Measurements from ENCODE around the gene TUBAL3. TPM values are rescaled to one million over a fixed set of nuclear protein-coding genes. Genes with fewer than 3 reads are reported as not detected.

Gene TUBAL3
- total RNA-seq (0.09 TPM), polyA plus RNA-seq (ENCODE audit: insufficient read depth in 1 of 8, insufficient read length in 8 of 8, low replicate concordance in 1 of 8) (under 1 TPM in 7 of 8 donors, not detected in 1; 0.08 to 0.82 (median 0.22) TPM)
- long read RNA-seq, donor 1, result 0 reads
- long read RNA-seq, donor 2, result 0 reads
- long read RNA-seq, donor 3, result 0 reads
- long read RNA-seq, donor 4, result 0 reads
- long read RNA-seq, donor 5, result 0 reads
- long read RNA-seq, donor 6, result 0 reads
- long read RNA-seq, donor 7, result 0 reads
- long read RNA-seq, donor 8, result 0 reads
- long read RNA-seq, donor 9, result 0 reads
- long read RNA-seq, donor 10, result 0 reads
- long read RNA-seq, donor 11, result 0 reads

GRCh38 chr10:5404208-5405041 lies at the start of gene TUBAL3:
Gene TUBAL3, minus strand, starts transcription at chr10:5404828. Its CDS starts 36 bp downstream, at chr10:5404792.
- Histone ChIP-seq H3K27ac (ENCODE audit: low read length) (no peak within 1 kb of the TSS), H3K27me3 (ENCODE audit: control insufficient read depth, insufficient read depth, low read length) (no peaks in the 10 kb centered on the region), H3K36me3 (ENCODE audit: control insufficient read depth, insufficient read depth, low read length) (no peaks in the 10 kb centered on the region), H3K4me1 (ENCODE audit: control insufficient read depth, insufficient read depth, low read length) (no peaks in the 10 kb centered on the region), H3K4me3 (ENCODE audit: low read length) (no peak within 1 kb of the TSS), H3K9me3 (replicated peaks; ENCODE audit: control insufficient read depth, low read depth, low read length) (no peaks in the 10 kb centered on the region)
- no CpG with 5 or more reads among the region's 8 CpGs for WGBS (ENCODE audit: insufficient coverage)
- peak; percentile 9 for DNase-seq

DNA sequence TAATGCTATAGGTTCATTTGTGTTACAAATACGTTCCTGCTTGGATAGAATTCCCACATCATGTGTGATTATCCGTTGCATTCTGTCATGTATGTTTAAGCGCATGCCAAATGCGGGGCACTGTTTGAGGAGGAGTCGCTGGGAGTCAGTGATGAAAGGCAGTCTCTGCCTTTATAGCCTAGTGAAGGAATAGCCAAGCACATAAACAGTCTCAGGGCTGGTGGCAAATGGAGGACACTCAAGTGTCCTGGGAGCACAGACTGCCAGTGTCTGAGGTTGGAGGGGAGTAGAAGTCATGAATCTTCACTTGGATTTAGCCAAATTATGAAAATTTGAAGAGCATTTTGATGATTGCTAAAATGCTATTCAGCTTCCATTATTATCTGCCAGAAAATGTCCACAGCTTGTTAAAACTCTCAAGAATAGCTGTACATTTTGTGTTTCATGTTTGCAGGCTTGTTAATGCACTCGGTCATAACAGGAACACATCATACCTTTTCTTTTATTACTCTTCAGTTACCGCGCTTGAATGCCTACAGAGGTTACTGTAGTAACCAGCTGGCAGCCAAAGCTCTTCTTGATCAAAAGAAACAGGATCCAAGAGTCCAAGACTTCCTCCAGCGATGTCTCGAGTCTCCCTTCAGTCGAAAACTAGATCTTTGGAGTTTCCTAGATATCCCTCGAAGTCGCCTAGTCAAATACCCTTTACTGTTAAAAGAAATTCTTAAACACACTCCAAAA lies 49.3 kb upstream of the TUBAL3 start:
- H3K36me3 ChIP-seq (ENCODE audit: control insufficient read depth, insufficient read depth, low read length), result peaks cover 37% of the 10 kb centered on the region
- DNase-seq, result no peak
- no peaks in the 10 kb centered on the region for H3K27me3 ChIP-seq (ENCODE audit: control insufficient read depth, insufficient read depth, low read length)
- no peak overlapping the region for H3K4me3 ChIP-seq (ENCODE audit: low read length)
- H3K27ac ChIP-seq (ENCODE audit: low read length), result no peak overlapping the region
- H3K4me1 ChIP-seq (ENCODE audit: control insufficient read depth, insufficient read depth, low read length), result peaks cover 2% of the 10 kb centered on the region
- no peaks in the 10 kb centered on the region for H3K9me3 ChIP-seq (replicated peaks; ENCODE audit: control insufficient read depth, low read depth, low read length)
- WGBS (ENCODE audit: insufficient coverage), result 78% methylated on average over 6 of the region's 13 CpGs

- WGBS (ENCODE audit: insufficient coverage), result 53% methylated on average over 2 of the region's 4 CpGs
- H3K27ac ChIP-seq (ENCODE audit: low read length), result no peak overlapping the region
- H3K27me3 ChIP-seq (ENCODE audit: control insufficient read depth, insufficient read depth, low read length), result no peaks in the 10 kb centered on the region
- no peaks in the 10 kb centered on the region for H3K9me3 ChIP-seq (replicated peaks; ENCODE audit: control insufficient read depth, low read depth, low read length)
- no peak overlapping the region for H3K4me3 ChIP-seq (ENCODE audit: low read length)
- H3K4me1 ChIP-seq (ENCODE audit: control insufficient read depth, insufficient read depth, low read length), result peaks cover 2% of the 10 kb centered on the region
- H3K36me3 ChIP-seq (ENCODE audit: control insufficient read depth, insufficient read depth, low read length), result peaks cover 26% of the 10 kb centered on the region
- DNase-seq, result no peak
Measured at GRCh38 chr10:5450605-5451384, 46.2 kb upstream of the TUBAL3 start.

- Histone ChIP-seq H3K4me1 (ENCODE audit: control insufficient read depth, insufficient read depth, low read length) (peaks cover 2% of the 10 kb centered on the region), H3K4me3 (ENCODE audit: low read length) (peak overlapping the region; percentile 53), H3K36me3 (ENCODE audit: control insufficient read depth, insufficient read depth, low read length) (peaks cover 24% of the 10 kb centered on the region), H3K27ac (ENCODE audit: low read length) (peak overlapping the region; percentile 82), H3K27me3 (ENCODE audit: control insufficient read depth, insufficient read depth, low read length) (no peaks in the 10 kb centered on the region), H3K9me3 (replicated peaks; ENCODE audit: control insufficient read depth, low read depth, low read length) (no peaks in the 10 kb centered on the region)
- 20% methylated on average over 2 of the region's 8 CpGs for WGBS (ENCODE audit: insufficient coverage)
- peak; percentile 93 for DNase-seq
Measured at GRCh38 chr10:5449823-5450222, 45.2 kb upstream of the TUBAL3 start.

GRCh38 chr10:5449227-5449626 lies 44.6 kb upstream of the TUBAL3 start:
- Histone ChIP-seq H3K4me3 (ENCODE audit: low read length) (peak overlapping the region; percentile 53), H3K9me3 (replicated peaks; ENCODE audit: control insufficient read depth, low read depth, low read length) (no peaks in the 10 kb centered on the region), H3K27ac (ENCODE audit: low read length) (peak overlapping the region; percentile 82), H3K4me1 (ENCODE audit: control insufficient read depth, insufficient read depth, low read length) (peaks cover 2% of the 10 kb centered on the region), H3K27me3 (ENCODE audit: control insufficient read depth, insufficient read depth, low read length) (no peaks in the 10 kb centered on the region), H3K36me3 (ENCODE audit: control insufficient read depth, insufficient read depth, low read length) (peaks cover 18% of the 10 kb centered on the region)
- DNase-seq, result peak; percentile 40
- WGBS (ENCODE audit: insufficient coverage), result no CpG with 5 or more reads among the region's 2 CpGs

DNA sequence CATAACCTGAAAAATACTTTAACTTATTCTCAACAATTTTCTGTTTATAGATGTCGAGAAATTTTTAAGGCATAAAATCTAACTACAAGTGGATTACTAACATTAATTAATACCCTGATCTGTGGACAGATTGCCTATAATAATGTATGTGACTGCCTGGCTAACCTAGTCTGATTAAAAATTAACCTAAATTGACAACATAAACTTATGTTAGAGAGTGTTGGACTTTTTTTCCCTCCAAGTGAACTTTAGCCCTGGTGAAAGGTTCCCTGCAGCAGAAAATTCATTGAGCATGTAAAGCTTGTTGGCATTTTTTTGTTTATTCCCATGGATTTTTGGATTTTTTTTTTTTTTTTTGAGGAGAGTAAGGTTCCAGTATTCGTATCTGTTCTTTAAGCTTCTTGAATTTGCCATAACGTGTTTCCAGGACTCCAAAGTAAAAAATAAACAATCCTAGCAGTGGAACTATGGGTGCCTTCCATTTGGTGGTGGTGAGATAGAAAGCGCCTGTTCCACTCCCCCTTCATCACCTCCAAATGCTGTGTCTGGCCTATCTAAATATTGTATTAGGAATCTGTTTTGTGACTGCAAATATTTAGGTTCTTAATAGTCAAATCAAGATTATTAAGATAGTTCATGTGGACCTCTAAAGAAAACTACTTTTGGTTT lies 43.8 kb upstream of the TUBAL3 start:
- H3K27ac ChIP-seq (ENCODE audit: low read length), result peak overlapping the region; percentile 82
- peaks cover 2% of the 10 kb centered on the region for H3K4me1 ChIP-seq (ENCODE audit: control insufficient read depth, insufficient read depth, low read length)
- peak overlapping the region; percentile 53 for H3K4me3 ChIP-seq (ENCODE audit: low read length)
- H3K36me3 ChIP-seq (ENCODE audit: control insufficient read depth, insufficient read depth, low read length), result peaks cover 11% of the 10 kb centered on the region
- no peaks in the 10 kb centered on the region for H3K27me3 ChIP-seq (ENCODE audit: control insufficient read depth, insufficient read depth, low read length)
- DNase-seq, result peak; percentile 34
- H3K9me3 ChIP-seq (replicated peaks; ENCODE audit: control insufficient read depth, low read depth, low read length), result no peaks in the 10 kb centered on the region
- WGBS (ENCODE audit: insufficient coverage), result no CpG with 5 or more reads among the region's 4 CpGs

- no peaks in the 10 kb centered on the region for H3K9me3 ChIP-seq (replicated peaks; ENCODE audit: control insufficient read depth, low read depth, low read length)
- H3K4me3 ChIP-seq (ENCODE audit: low read length), result peak overlapping the region; percentile 53
- no peaks in the 10 kb centered on the region for H3K27me3 ChIP-seq (ENCODE audit: control insufficient read depth, insufficient read depth, low read length)
- peaks cover 5% of the 10 kb centered on the region for H3K36me3 ChIP-seq (ENCODE audit: control insufficient read depth, insufficient read depth, low read length)
- H3K4me1 ChIP-seq (ENCODE audit: control insufficient read depth, insufficient read depth, low read length), result peaks cover 2% of the 10 kb centered on the region
- DNase-seq, result peak; percentile 63
- WGBS (ENCODE audit: insufficient coverage), result no CpG with 5 or more reads among the region's 5 CpGs
- H3K27ac ChIP-seq (ENCODE audit: low read length), result peak overlapping the region; percentile 82
Measured at GRCh38 chr10:5447611-5448071, 43.0 kb upstream of the TUBAL3 start.

DNA sequence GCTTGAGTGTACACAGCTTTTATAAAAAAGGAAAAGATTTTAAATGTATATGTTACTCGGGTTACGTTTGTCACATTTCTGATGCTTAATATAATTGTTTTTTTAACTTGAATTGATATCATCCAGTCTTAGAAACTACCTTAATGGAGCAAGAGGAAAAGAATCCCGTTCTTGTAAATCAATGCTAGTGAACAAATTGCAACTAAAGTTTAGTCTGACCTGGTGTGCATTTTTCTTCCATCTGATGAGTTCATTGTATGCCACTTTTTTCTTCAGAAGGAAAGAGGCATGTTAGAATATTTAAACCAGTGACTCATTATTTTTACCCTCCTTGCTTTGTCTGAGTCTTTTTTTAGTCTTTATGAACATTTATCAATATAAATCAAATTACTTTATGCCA lies 42.4 kb upstream of the TUBAL3 start:
- H3K4me1 ChIP-seq (ENCODE audit: control insufficient read depth, insufficient read depth, low read length), result peaks cover 2% of the 10 kb centered on the region
- WGBS (ENCODE audit: insufficient coverage), result no CpG with 5 or more reads among the region's 3 CpGs
- peaks cover 2% of the 10 kb centered on the region for H3K36me3 ChIP-seq (ENCODE audit: control insufficient read depth, insufficient read depth, low read length)
- H3K9me3 ChIP-seq (replicated peaks; ENCODE audit: control insufficient read depth, low read depth, low read length), result no peaks in the 10 kb centered on the region
- DNase-seq, result peak; percentile 50
- H3K27me3 ChIP-seq (ENCODE audit: control insufficient read depth, insufficient read depth, low read length), result no peaks in the 10 kb centered on the region
- H3K4me3 ChIP-seq (ENCODE audit: low read length), result peak overlapping the region; percentile 53
- H3K27ac ChIP-seq (ENCODE audit: low read length), result peak overlapping the region; percentile 82

DNA sequence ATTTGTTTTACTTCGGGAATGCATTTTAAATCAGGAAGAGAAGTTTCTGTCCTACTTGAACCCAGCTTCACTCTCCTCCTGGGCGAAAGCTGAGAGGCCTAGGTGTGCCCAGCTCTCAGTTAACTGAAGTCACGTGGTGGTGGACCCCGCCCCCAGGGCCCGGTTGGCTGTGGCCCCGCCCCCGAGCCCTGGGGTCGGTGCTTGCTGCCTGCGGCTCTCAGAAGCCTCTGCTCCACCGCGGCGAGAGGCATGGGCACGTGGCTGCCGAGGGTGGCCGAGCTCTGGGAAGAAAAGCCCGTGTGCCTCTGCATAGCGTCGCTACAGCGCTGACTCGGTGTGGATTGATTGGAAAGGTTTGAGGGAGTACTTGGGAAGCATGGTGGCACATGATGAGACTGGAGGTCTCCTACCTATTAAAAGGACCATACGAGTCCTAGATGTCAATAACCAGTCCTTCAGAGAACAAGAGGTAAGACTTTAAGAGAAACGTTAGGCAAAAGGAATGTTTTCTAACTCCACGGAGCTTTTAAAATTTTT lies 41.8 kb upstream of the TUBAL3 start:
- H3K4me3 ChIP-seq (ENCODE audit: low read length), result peak overlapping the region; percentile 53
- 0% methylated on average over 19 of the region's 23 CpGs for WGBS (ENCODE audit: insufficient coverage)

More for the DNA sequence above, 41.8 kb upstream of the TUBAL3 start:
- H3K36me3 ChIP-seq (ENCODE audit: control insufficient read depth, insufficient read depth, low read length), result no peaks in the 10 kb centered on the region
- H3K4me1 ChIP-seq (ENCODE audit: control insufficient read depth, insufficient read depth, low read length), result peaks cover 2% of the 10 kb centered on the region
- no peaks in the 10 kb centered on the region for H3K27me3 ChIP-seq (ENCODE audit: control insufficient read depth, insufficient read depth, low read length)
- DNase-seq, result peak; percentile 95
- no peaks in the 10 kb centered on the region for H3K9me3 ChIP-seq (replicated peaks; ENCODE audit: control insufficient read depth, low read depth, low read length)
- peak overlapping the region; percentile 82 for H3K27ac ChIP-seq (ENCODE audit: low read length)
